Right cardiac atrium (tissue), 5 donors: ENCODE results near the gene PRSS53. TPM values are rescaled to one million over a fixed set of nuclear protein-coding genes. Genes with fewer than 3 reads are reported as not detected.

Experiments used
- ATAC-seq, 2 donors: fragments of 200-7000 bp; cut with Tn5 transposase; one replicate each; pipeline versions ENCODE4 v1.8.0 to v1.9.1; 2020; ENCODE audit warnings: moderate library complexity in 2 of 2, mild to moderate bottlenecking in 1 of 2
- DNase-seq, 3 donors: peaks; one replicate each; pipeline ENCODE4 v3.0.0-alpha.2; 2020
- H3K27ac ChIP-seq: one replicate; pipeline ENCODE4 v1.5.1; 2013; ENCODE audit warnings: mild to moderate bottlenecking, low read length, control low read depth, moderate library complexity
- H3K27me3 ChIP-seq: one replicate; pipeline ENCODE4 v1.6.1; 2013; ENCODE audit not compliant: control insufficient read depth, insufficient read depth
- H3K4me1 ChIP-seq: one replicate; pipeline ENCODE4 v1.6.1; 2013; ENCODE audit warnings: low read length; ENCODE audit not compliant: control insufficient read depth, insufficient read depth
- H3K4me3 ChIP-seq: one replicate; pipeline ENCODE4 v1.5.1; 2013; ENCODE audit warnings: low read length, control low read depth
- H3K9me3 ChIP-seq: one replicate; pipeline ENCODE4 v1.6.1; 2013; ENCODE audit warnings: low read length; ENCODE audit not compliant: control insufficient read depth
- WGBS: extraction: QIAGEN DNeasy Blood & Tissue Kit; methylation state at CpG from one replicate; pipeline ENCODE4 v1.1.7; 2013; 5-methylcytosine and 5-hydroxymethylcytosine counted together
- intact Hi-C, 4 donors: fragments of 100-400 bp; cut with DNase I; formaldehyde crosslinking; loops; one replicate each; pipeline versions ENCODE4 v1.11.0 to v1.14.0; 2022 to 2023
- polyA plus RNA-seq: library from polyadenylated mRNA; stranded (reverse); fragments of 200-250 nt; gene quantifications from one replicate; pipeline ENCODE4 v1.2.3, GENCODE V29; 2013
- total RNA-seq, 4 donors: library from RNA; stranded (reverse); fragmentation: NEBNext Ultra II Directional; extraction: Animal tissue kit (Norgen Biotek cat#: 25700); gene quantifications; one replicate each; pipeline ENCODE4 v1.2.1, GENCODE V29; 2021
- donor health status: healthy with polysubstance abuse.
- donor health status: DM: no; HTN: yes; CAD: no.
- donor health status: DM: no; HTN: no; CAD: no.
- donor health status: DM: no; HTN: yes; CAD: no; lungs with severe emphysema.
- donor health status: DM: yes; HTN: yes; CAD: no.

PRSS53 gene
- total and polyA plus RNA-seq, 5 donors, result 0.36 to 1.5 (median 0.79) TPM

DNA sequence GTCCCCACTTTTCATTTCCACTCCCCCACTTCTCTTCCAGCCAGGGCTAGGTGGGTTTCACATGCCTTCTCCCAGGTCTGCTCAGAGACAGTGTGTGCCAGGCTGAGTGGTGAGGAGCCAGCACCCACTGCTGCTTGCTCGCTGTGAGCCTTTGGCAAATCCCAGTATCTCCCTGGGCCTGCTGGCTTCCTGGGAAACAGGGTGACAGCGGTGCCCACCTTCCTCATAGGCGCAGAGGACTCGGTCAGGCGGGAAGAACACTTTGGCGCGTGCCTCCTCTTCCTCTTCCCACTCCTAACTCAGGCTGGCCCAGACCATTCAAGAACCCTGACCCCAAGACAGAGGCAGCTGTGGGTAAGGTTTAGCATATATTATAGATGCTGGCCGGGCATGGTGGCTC lies 456 bp upstream of the PRSS53 start:
- no peaks in the 10 kb centered on the region for H3K4me1 ChIP-seq
- no peak overlapping the region for H3K4me3 ChIP-seq
- H3K9me3 ChIP-seq, result no peaks in the 10 kb centered on the region
- 94% methylated on average over 8 of the region's 8 CpGs for WGBS
- no peak overlapping the region for H3K27ac ChIP-seq
- DNase-seq (peak in 1 of 3 donors; percentile 35), ATAC-seq (no peak)
- intact Hi-C loops, result no loop called here
- no peaks in the 10 kb centered on the region for H3K27me3 ChIP-seq

DNA sequence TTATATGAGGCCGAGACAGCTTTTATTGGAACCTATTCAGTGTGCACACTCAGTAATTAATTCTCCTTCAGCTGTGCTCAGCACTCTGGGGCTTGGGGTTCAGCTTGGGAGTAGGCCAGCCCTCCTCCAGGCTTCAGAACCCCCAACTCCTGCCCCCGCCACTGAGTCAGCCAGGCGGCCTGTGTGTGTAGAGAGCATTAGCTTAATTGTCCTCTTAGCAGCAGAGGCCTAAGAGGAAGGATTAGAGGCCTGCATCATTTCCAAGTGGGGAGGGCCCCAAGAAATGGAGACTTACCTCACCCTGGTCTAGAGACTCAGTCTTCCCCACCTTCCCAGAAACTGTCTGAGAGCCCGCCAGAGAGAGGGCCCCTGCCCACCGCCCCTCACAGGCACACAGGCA lies 772 bp downstream of the PRSS53 start:
- WGBS, result 84% methylated on average over 5 of the region's 5 CpGs
- ATAC-seq, result no peak
- H3K27ac ChIP-seq, result no peak overlapping the region
- no peak overlapping the region for H3K4me3 ChIP-seq
- DNase-seq, result peak in 1 of 3 donors; percentile 12
- no peaks in the 10 kb centered on the region for H3K4me1 ChIP-seq
- H3K27me3 ChIP-seq, result no peaks in the 10 kb centered on the region
- H3K9me3 ChIP-seq, result no peaks in the 10 kb centered on the region
- intact Hi-C loops, result no loop called here

DNA sequence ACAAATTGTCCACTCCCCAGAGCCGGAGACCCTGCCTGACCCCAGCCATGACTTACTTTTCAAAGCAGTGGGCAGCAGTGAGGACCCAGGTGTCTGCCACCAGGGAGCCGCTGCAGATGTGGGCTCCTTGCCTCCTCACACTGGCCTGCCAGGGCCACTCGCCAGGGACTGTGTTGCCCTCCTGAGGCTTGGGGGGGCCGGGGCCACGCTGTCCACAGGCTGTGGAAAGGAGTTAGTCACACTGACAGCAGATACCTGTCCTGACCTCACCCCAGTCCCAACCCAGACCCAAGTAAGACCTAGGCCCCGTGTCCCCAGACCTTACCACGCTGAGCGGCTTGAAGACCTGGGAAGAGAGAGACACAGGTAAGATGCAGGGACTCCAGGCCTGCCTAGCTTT lies 1.3 kb downstream of the PRSS53 start:
- 90% methylated on average over 8 of the region's 8 CpGs for WGBS
- Histone ChIP-seq H3K9me3 (no peaks in the 10 kb centered on the region), H3K4me1 (no peaks in the 10 kb centered on the region), H3K27me3 (no peaks in the 10 kb centered on the region), H3K4me3 (no peak overlapping the region), H3K27ac (no peak overlapping the region)
- DNase-seq (peak in 2 of 3 donors; percentile 33 to 50), ATAC-seq (no peak)
- intact Hi-C loops, result no loop called here

DNA sequence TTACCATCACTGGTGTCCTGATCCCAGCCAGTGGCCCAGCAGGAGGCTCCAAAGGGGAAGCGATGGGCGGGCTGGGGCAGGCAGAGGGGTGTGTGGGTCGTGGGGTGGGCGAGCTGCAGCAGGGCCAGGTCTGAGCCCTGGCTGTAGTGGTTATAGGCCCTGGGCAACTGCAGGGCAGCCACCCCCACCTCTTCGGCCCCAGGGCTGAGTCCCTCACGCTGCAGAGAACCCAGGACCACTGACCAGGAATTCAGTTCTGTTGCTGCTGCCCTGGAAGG lies 2.2 kb downstream of the PRSS53 start:
- DNase-seq (peak in 1 of 3 donors; percentile 35), ATAC-seq (no peak)
- Histone ChIP-seq H3K4me3 (no peak overlapping the region), H3K9me3 (no peaks in the 10 kb centered on the region), H3K27ac (no peak overlapping the region), H3K27me3 (no peaks in the 10 kb centered on the region), H3K4me1 (no peaks in the 10 kb centered on the region)
- intact Hi-C loops, result no loop called here
- WGBS, result 85% methylated on average over 6 of the region's 6 CpGs

DNA sequence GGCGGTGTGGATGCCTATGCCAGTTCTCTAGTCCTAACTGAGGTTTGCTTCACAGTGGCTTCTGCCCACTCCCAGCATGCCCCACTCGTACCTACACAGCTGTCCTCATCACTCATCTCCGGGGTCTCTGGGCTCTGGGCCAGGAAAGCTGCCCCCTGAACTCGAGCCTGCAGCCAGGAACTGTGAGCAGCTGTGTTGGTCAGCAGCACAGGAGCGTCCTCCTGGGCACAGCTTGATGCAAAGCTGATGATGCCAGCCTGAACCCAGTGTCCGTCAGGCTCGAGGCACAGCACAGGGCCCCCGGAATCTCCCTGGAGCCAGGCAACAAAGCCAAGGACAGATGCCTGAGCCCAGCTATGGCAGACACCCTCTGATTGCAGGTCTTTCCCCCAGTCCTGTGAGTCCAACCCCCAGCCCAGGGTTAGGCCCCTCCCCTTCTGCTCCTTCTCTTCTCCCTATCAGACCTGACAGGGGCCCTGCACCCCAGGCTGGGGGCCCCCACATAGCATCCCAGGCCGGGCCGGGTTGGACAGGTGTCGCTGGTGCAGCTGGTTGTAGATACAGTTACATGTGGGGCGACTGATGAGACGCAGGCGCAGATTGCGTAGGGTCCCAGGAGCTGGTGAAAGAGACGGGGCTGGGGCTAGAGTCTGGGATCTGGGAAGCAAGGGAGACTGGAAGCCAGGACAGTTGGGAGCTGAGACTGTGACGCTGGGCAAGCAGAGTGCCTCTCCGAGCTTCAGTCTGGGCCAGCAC lies 2.7 kb downstream of the PRSS53 start:
- WGBS, result 84% methylated on average over 18 of the region's 18 CpGs
- DNase-seq (peak in 2 of 3 donors; percentile 39 to 41), ATAC-seq (no peak)
- Histone ChIP-seq H3K27me3 (no peaks in the 10 kb centered on the region), H3K4me1 (no peaks in the 10 kb centered on the region), H3K4me3 (no peak overlapping the region), H3K9me3 (no peaks in the 10 kb centered on the region), H3K27ac (no peak overlapping the region)
- intact Hi-C loops, result no loop called here

DNA sequence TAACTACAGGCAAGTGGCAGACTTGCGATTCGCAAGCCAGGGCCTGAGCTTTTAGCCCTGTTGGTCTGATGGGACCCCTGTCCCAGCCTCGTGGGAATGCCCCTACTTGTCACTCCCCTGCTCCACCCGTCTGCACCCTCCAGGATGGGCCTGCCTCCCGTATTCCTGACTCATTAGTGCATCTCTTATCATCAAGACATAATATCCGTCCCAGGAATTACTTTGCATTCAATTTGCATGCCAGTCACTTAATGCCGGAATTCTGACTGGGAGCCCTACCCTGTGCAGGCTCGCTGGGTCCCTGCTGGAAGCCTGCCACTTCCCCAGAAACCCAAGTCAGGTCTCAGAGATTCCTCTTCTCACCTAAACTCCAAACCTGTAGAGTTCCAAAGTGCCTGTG lies 3.3 kb downstream of the PRSS53 start:
- H3K9me3 ChIP-seq, result no peaks in the 10 kb centered on the region
- H3K27ac ChIP-seq, result no peak overlapping the region
- DNase-seq, result peak in 1 of 3 donors; percentile 38
- no peak overlapping the region for H3K4me3 ChIP-seq
- no peaks in the 10 kb centered on the region for H3K4me1 ChIP-seq
- intact Hi-C loops, result no loop called here
- H3K27me3 ChIP-seq, result no peaks in the 10 kb centered on the region
- ATAC-seq, result no peak
- WGBS, result 74% methylated on average over 8 of the region's 8 CpGs

DNA sequence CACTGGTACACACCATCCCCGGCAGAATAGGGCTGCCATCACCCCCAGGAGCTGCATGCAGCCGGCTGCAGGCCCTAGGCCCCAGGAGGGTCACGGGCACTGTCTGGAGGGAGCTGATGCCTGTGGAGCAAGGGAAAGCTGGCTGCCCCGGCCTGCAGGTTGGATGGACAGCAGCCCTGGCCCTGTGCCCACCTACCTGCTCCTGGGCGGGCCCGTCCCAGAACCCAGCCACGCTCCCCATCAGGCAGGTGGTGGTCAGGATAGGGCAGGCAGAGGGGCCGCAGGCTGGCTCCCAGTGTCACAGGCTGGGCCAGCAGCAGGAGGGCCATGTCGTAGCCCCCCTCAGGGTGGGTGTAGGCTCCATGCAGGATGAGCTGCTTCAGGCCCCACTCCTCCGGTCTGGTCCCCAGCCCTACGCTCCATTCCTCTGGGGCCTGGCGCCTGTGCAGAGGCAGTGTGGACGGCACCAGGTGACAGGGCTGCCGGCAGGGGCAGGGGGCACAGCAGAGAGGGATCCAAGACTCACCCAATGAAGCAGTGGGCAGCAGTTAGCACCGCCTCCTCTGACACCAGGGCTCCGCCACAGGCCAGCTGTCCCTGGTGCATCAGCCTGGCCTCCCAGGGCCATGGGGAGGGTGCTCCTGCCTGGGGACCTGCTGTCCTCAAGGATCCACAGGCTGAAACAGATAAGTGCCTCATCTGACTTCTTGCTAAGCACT lies 4.0 kb downstream of the PRSS53 start:
- Histone ChIP-seq H3K9me3 (no peaks in the 10 kb centered on the region), H3K27me3 (no peaks in the 10 kb centered on the region)
- intact Hi-C loops, result no loop called here

DNA sequence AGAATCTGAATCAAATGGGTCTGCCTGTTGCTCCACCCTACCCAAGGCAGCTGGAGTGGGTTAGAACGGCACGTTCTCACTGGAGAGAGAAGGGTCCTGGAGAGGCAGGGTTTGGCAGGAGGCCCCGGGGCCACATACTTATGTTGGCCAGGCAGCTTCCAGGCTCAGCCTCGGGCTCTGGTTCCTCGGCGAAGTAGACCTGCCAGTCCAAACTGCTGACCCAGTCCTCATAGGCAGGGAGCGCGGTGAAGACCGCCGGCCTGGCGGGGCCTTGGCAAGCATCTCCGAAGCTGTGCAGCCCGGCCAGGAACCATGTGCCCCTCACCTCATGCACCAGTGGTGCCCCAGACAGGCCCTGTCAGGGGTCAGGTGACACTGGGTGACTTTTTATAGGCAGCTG lies 4.8 kb downstream of the PRSS53 start:
- 88% methylated on average over 13 of the region's 13 CpGs for WGBS
- ATAC-seq (no peak), DNase-seq (peak in 1 of 3 donors; percentile 47)
- intact Hi-C loops, result no loop called here
- no peaks in the 10 kb centered on the region for H3K27me3 ChIP-seq
- H3K9me3 ChIP-seq, result no peaks in the 10 kb centered on the region
- no peaks in the 10 kb centered on the region for H3K4me1 ChIP-seq
- H3K27ac ChIP-seq, result no peak overlapping the region
- no peak overlapping the region for H3K4me3 ChIP-seq

More for the DNA sequence above, 4.0 kb downstream of the PRSS53 start:
- ATAC-seq (no peak), DNase-seq (peak in 1 of 3 donors; percentile 55)
- 89% methylated on average over 16 of the region's 16 CpGs for WGBS
- H3K4me1 ChIP-seq, result no peaks in the 10 kb centered on the region
- H3K4me3 ChIP-seq, result no peak overlapping the region
- H3K27ac ChIP-seq, result no peak overlapping the region

DNA sequence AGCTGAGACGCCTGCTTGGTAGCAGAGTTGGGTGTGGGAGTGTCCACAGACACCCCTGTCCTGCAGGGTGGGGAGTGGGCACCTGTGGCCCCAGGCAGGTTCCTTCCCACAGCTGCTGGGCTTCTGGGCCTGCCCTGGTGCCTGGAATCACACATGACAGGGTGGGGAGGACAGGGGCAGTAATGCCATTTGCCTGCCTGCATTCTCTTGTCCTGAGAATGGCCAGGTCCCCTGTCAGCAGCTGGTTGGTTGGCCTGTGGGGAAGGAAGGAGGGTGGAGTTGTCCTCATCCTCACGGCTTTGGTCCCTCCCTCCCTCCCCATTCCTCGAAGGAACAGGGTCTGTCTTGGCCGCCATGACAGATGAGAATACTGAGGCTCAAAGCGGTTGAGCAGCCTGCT lies 5.2 kb downstream of the PRSS53 start:
- Histone ChIP-seq H3K27me3 (no peaks in the 10 kb centered on the region), H3K27ac (no peak overlapping the region), H3K9me3 (no peaks in the 10 kb centered on the region), H3K4me1 (no peaks in the 10 kb centered on the region), H3K4me3 (no peak overlapping the region)
- ATAC-seq, result no peak
- no peak for DNase-seq
- intact Hi-C loops, result no loop called here
- 67% methylated on average over 5 of the region's 5 CpGs for WGBS

DNA sequence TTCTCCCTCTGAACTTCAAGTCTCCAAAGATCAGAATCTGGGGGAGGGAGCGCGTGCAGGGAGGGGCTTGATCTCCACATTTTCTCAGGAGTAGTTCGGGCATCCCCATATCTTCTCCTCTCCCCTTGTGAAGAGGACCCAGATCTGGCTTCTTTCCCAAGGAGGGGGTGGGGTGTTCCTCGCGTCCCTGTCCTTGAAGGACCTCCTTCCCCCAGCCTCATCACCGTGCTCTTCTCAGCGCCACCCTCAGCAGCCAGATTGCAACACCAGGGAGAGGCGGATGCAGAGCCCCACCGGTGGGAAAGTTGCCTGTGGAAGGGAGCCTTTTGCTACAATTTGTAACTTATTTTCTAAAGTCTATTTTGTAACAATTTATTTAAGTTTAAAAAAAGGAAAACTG lies 5.7 kb downstream of the PRSS53 start:
- Histone ChIP-seq H3K27me3 (no peaks in the 10 kb centered on the region), H3K9me3 (no peaks in the 10 kb centered on the region), H3K4me3 (no peak overlapping the region), H3K4me1 (no peaks in the 10 kb centered on the region), H3K27ac (no peak overlapping the region)
- 60% methylated on average over 9 of the region's 9 CpGs for WGBS
- intact Hi-C loops, result no loop called here
- ATAC-seq, result no peak
- DNase-seq, result peak in 1 of 3 donors; percentile 11

DNA sequence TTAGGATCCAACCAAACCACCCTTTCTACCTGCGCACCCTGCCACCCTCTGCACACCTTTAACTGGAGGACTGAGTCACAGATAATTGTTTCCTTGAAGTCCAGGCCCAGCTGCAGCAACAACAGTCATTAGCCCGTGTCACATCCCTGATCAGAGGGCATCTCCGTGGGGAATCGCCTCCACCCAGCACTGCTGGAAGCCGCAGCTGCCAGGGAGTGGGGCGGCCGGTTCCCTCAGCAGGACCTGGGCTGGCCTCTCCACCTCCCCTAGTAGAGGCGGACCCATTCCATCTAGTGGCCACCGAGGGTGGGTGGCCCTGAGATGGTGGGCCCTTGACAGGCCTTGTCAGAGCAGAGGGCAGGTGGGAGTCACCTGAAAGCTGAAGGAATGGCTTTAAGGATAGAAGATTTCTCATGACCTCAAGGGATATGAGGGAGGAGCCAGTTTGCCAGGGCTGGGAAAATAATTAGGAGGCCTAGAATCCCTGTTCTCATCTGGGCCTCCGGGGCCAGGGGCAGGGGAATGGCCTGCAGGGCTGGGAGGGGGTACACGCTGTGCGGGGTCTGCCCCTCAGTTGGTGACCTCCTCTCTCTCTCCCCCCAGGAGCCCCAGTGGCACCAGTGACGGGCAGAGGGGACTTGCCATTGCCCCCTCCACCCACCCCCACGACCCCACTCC lies 6.2 kb downstream of the PRSS53 start:
- Histone ChIP-seq H3K4me1 (no peaks in the 10 kb centered on the region), H3K4me3 (no peak overlapping the region), H3K27me3 (no peaks in the 10 kb centered on the region), H3K9me3 (no peaks in the 10 kb centered on the region), H3K27ac (no peak overlapping the region)
- DNase-seq, result no peak
- no peak for ATAC-seq
- WGBS, result 66% methylated on average over 14 of the region's 14 CpGs
- intact Hi-C loops, result no loop called here
